GM18867 (cell line): ENCODE results near the gene FBXO40.
"Not testable (repeated sequence)": the region's sequence is repeated elsewhere in the genome, so short reads cannot be mapped to it uniquely, and the experiment has no call there.

Source experiments
- ATAC-seq: cut with Tn5 transposase; IDR thresholded peaks from one replicate; pipeline ENCODE4 v1.9.1; 2021; ENCODE audit warnings: mild to moderate bottlenecking, moderate library complexity; ENCODE audit not compliant: unreplicated experiment

The FBXO40 gene, protein sequence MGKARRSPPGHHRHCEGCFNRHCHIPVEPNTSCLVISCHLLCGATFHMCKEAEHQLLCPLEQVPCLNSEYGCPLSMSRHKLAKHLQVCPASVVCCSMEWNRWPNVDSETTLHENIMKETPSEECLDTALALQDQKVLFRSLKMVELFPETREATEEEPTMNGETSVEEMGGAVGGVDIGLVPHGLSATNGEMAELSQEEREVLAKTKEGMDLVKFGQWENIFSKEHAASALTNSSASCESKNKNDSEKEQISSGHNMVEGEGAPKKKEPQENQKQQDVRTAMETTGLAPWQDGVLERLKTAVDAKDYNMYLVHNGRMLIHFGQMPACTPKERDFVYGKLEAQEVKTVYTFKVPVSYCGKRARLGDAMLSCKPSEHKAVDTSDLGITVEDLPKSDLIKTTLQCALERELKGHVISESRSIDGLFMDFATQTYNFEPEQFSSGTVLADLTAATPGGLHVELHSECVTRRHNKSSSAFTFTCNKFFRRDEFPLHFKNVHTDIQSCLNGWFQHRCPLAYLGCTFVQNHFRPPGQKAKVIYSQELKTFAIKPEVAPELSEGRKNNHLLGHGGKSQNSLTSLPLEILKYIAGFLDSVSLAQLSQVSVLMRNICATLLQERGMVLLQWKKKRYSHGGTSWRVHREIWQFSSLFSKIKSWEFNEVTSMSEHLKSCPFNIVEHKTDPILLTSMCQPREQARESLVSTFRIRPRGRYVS

GRCh38 chr3:121592856-121593702 lies at the start of gene FBXO40:
FBXO40 (plus strand) TSS chr3:121593379; CDS start chr3:121620576, 27,197 bp downstream.
- peak; percentile 81 for ATAC-seq

GRCh38 chr3:121545049-121545573 lies 48.1 kb upstream of the FBXO40 start:
- peak; percentile 5 for ATAC-seq

DNA sequence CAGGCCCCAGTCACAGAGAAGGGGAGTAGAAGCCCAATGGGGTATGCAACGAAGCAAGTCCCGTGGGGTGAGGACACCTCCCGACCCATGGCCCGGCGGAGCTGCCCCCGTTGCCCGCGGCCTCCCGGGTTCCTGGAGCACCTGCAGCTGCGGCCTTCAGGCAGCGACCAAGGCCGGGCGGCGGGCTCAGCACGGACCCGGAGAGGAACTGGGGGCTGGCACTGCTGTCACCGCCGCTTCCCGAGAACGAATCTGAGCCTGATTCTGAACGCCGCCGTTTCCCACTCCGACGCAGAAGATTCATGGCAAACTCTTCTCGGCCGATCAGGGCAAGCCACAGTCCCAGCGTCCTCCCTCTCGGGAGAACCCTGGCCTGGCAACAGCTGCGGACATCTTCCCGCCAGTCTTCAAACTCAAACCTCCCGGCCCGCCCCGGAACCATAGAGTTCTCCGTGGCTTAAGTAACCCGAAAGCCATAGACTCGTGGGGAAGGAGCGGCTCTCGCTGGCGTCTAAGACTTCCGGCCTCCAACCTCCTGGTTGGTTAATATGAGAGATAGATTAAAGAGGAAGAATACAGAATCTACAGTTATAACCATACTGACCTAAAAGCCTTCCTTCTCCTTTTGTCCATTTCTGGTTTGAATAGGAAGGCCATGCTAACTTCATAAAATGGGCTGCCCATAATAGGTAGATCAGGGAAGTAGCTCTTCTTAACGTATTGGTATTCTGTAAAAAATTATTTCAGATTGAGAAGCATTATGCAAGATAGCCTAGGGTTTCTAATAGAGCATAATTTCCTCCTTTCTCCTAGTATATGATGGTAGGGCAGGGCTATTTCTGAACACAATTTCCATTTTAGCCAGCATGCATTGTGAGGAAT lies 47.4 kb upstream of the FBXO40 start, which contains the start of gene POLQ:
TSS of gene POLQ (minus strand) at position 415 of the 882 bp plus-strand sequence. CDS start at position 304, 111 bp downstream.
- ATAC-seq: peak; percentile 82

DNA sequence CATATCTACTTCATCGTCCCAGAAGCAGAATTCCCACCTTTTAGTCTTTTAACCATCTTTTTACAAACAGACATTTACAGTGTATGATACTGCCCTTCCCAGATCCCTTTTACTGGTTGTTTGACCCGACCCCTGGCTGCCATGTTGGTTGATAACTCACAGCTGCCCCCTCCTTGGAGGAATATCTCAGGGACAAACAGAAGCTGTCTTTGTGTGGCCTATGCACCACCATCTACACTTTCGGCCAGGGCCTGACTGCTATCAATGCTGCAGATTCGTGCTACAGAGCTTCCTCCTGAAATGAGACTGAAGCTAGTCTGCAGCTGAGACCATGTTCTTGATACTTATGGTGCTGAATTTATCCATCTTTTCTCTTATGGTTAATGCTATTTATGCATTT lies 40.8 kb upstream of the FBXO40 start:
- no peak for ATAC-seq

GRCh38 chr3:121552797-121553196 lies 40.4 kb upstream of the FBXO40 start:
- no peak for ATAC-seq

DNA sequence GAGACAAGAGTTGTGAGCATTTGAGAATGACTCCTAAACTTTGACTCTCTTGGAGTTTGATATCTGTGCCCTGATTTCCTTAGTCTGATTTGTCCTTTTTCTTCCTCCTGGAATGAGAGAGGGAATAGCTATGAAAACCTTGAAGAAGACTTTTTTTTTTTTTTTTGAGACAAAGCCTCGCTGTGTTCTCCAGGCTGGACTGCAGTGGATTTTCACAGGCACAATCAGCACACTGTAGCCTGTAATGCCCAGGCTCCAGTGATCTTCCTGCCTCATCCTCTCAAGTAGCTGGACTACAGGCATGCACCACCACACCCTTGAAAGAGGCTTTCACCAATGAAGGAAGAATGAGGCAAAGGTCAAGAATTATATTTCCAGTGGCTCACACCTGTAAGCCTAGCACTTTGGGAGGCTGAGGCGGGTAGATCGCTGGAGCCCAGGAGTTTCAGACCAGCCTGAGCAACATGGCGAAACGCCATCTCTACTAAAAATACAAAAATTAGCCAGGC lies 35.7 kb upstream of the FBXO40 start:
- ATAC-seq: no peak

DNA sequence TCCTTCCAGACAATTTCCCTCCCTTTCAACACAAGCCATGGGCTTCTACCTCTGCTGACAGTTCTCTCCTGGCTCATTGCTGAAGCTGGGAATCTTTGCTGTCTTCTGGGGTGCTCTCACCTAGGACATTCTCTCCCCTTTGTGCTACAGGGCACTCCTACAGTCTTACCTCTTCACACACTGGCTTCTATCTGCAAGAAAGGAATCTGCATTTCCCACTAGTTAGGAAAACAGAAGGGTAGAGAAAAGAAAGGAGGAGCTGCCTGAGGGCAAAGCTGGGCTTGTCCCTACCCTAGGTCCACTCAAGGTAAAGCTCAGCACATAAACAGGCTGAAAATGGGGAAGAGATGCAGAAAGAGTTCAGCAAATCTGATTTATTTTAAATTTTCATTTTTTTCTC lies 31.0 kb upstream of the FBXO40 start:
- ATAC-seq: no peak

GRCh38 chr3:121566773-121567172 lies 26.4 kb upstream of the FBXO40 start:
- ATAC-seq: no peak

GRCh38 chr3:121567649-121568048 lies 25.5 kb upstream of the FBXO40 start, which contains the start of gene ARGFX:
ARGFX (plus strand) TSS chr3:121567949; CDS start chr3:121570714, 2,765 bp downstream.
- ATAC-seq: no peak

DNA sequence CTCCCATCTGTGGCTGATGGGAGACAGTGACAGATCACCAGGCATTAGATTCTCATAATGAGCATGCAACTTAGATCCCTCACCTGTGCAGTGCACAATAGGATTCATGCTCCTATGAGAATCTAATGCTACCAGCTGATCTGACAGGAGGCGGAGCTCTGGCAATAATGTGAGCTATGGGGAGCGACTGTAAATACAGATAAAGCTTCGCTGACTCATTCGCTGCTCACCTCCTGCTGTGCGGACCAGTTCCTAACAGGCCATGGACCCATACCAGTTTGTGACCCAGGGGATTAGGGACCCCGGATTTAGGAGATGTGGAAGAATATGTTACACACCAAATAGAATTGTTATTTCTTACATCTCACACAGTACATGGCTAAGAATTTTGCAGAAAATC lies 18.7 kb upstream of the FBXO40 start:
- ATAC-seq: no peak

DNA sequence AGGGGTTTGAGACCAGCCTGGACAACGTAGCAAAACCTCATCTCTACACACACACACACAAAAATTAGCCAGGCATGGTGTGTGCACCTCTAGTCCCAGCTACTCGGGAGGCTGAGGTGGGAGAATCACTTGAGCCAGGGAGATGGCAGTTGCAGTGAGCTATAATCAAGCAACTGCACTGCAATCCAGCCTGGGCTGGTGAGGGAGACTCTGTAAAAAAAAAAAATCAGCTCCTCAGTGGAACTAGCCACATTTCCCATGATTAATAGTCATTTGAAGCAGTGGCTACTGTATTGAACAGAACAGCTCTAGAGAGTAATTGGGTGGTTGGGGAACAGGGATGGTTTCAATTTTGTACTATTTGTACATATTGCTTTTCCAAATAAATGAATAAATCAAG lies 11.5 kb upstream of the FBXO40 start:
- ATAC-seq: no peak

- peak; percentile 58 for ATAC-seq
Measured at GRCh38 chr3:121584418-121584817, 8.8 kb upstream of the FBXO40 start.

DNA sequence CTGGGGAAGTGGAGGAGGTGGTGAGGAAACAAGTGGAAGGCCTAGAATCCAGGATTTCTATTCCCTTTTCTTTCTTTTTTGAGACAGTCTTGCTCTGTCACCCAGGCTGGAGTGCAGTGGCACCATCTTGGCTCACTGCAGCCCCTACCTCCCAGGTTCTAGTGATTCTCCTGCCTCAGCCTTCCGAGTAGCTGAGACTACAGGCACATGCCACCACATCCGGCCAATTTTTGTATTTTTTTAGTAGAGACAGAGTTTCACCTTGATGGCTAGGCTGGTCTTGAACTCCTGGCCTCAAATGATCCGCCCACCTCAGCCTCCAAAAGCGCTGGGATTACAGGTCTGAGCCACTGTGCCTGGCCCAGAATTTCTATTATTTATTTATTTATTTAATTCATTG lies 627 bp downstream of the FBXO40 start:
- peak; percentile 17 for ATAC-seq

- no peak for ATAC-seq
Measured at GRCh38 chr3:121594850-121595249, 1.7 kb downstream of the FBXO40 start.

- no peak for ATAC-seq
Measured at GRCh38 chr3:121595765-121596406, 2.7 kb downstream of the FBXO40 start.

GRCh38 chr3:121598564-121598963 lies 5.4 kb downstream of the FBXO40 start:
- no peak for ATAC-seq

DNA sequence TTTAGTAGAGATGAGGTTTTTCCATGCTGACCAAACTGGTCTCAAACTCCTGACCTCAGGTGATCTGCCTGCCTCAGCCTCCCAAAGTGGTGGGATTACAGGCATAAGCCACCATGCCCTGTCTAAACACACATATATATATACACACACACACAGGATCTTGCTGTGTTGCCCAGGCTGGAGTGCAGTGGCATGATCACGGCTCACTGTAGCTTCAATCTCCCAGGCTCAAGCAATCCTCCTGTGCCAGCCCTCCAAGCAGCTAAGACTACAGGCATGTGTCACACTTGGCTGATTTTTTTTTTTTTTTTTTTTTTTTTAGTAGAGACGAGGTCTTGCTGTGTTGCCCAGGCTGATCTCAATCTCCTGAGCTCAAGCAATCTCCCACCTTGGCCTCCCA lies 6.7 kb downstream of the FBXO40 start:
- ATAC-seq: not testable (repeated sequence)

DNA sequence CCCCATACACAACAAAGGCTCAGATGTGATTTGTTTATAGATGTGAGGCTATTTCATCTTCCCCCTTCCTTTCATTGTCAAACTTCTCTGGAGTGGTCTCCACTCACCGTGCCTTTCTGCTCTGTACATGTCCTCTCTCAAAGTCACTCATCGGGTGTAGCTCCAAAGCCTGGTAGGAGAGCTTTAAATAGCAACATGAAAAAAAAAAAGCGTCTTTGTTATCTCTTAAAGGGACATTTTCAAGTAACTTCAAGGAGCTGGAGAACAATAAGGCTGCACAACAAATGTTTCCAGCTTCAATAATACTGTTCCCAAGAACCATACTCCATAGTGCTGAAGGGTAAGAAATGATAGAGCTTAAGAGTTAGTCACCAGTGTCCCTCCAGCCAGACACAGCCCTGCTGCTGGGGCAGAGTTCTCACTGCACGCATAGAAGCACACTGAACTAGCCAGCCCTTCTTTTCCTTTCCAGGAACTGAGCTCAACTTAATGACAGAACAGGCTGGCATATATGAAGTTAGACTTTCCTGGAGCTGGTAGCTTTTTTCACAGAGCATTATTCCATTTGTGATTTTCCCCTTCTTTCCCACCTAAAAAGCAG lies 8.1 kb downstream of the FBXO40 start:
- ATAC-seq: no peak

GRCh38 chr3:121604759-121605158 lies 11.6 kb downstream of the FBXO40 start:
- ATAC-seq: no peak
